Islet precursor cell (in vitro differentiated cells): ENCODE data around the gene MS4A6A.
"Not testable (repeated sequence)": the region's sequence is repeated elsewhere in the genome, so short reads cannot be mapped to it uniquely, and the experiment has no call there.

Experiments
- DNase-seq: peaks from one replicate; pipeline ENCODE4 v3.0.0-alpha.2; 2018

Gene MS4A6A

DNA sequence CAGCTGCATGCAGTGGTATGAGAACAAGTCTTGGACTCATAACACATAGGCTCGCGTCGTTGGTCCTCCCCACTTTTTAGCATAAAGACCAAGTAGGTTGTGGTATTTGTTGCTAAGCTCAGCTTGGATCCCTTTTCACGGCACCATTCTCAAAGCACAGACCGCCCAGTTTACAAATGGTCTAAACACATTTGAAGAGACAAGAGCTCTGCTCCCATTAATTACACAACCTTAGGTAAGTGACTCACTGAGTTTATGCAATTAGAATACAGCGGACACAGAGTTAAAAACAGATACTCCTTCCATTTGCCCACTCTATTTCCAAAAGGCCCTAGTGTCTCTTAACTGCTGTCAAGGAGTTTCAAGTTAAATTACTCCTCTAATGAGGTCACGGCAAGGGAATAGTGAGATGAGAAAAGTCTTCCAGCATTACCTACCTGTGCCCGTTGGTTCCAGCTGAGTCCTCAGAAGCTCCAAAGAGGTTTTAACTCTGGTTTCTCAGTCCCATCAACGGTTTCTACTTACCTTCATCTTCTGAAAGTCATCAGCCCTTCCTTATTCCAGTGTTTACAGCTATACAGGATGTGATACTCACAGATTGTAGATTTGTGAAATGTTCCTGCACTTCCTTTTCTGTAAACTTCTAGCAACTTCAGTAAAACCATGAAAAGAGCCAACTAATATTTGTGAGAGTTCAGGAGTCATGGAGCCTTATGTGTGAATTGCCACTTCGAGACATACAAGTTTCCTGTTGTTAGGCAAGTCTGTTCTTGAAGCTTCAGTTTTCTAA, at the start of gene MS4A6A:
MS4A6A (minus strand) TSS at position 543 of the 790 bp plus-strand sequence. CDS start 1,356 bp downstream, outside the sequence.
- DNase-seq, result no peak

GRCh38 chr11:60230681-60231080, 47.8 kb upstream of the MS4A6A start:
- DNase-seq, result no peak

GRCh38 chr11:60222141-60222540, 39.3 kb upstream of the MS4A6A start:
- no peak for DNase-seq

DNA sequence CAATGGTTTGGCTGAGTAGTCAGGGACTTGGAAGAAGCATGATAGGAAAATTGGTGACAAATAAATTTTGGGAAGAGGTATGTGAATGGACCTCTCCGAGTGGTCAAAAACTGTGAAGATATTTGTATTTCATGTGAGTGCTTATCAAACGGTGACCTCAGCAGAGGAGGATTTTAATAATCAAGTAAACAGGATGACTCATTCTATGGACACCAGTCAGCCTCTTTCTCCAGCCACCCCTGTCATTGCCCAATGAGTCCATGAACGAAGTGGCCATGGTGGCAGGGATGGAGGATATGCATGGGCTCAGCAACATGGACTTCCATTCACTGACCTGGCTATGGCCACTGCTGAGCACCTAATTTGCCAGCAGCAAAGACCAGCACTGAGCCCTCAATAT, 38.8 kb upstream of the MS4A6A start:
- DNase-seq, result no peak

- DNase-seq, result no peak
These were observed 38.3 kb upstream of the MS4A6A start for GRCh38 chr11:60221181-60221580.

DNA sequence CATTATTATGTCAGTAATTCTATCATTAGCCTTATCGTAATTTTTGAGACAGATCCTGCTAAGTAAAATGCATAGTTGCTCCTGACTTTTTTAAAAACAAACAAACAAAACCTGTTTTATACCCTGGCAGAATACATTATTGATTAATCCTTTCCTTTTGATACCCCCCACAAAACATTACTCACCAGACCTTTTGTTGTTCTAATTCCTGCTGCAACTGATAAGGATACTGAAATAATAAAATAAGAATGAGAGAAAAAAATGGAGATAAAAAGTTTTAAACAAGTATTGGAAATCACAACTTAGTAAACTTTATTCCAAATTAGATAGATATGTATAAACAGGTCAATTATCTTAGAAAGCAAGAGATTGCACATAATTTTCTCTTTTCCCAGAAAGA, 31.5 kb upstream of the MS4A6A start:
- DNase-seq, result no peak

DNA sequence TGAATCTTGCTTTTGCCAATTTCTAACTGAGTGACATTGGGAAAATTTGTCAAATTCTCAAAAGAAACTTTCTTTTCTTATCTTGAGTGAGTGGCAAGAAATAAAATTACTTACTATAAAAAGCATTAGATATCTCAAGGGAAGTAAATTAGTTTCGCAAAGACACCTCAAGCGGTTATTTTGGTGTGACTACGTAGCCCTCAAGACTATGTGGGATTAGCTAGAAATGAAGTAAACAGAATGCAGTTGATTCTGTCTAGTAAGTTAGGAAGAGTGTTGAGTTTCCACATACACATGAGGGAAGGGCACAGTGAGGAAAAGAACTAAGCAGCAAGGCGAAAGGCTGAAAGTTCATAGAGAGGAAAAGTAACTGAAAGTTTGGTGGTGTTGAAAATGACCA, 28.3 kb upstream of the MS4A6A start:
- DNase-seq, result no peak

- no peak for DNase-seq
These were observed 27.1 kb upstream of the MS4A6A start for GRCh38 chr11:60209977-60210376.

DNA sequence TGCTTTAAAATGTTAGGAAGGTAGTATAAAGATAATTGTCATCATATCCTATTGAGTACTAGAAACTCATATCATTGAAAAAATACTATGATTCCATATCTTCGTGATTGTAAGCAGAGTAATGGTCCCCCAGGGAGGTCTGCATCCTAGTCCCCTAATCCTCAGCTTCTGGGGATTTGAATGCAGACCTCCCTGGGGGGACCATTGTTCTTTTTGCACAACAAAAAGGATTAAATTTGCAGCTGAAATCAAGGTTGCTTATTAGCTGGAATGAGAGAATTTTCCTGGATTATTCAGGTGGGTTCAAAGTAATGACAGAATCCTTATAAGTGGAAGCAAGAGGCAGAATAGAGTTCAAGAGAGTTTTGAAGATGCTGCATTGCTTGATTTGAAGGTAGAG, 26.1 kb upstream of the MS4A6A start:
- DNase-seq, result no peak

DNA sequence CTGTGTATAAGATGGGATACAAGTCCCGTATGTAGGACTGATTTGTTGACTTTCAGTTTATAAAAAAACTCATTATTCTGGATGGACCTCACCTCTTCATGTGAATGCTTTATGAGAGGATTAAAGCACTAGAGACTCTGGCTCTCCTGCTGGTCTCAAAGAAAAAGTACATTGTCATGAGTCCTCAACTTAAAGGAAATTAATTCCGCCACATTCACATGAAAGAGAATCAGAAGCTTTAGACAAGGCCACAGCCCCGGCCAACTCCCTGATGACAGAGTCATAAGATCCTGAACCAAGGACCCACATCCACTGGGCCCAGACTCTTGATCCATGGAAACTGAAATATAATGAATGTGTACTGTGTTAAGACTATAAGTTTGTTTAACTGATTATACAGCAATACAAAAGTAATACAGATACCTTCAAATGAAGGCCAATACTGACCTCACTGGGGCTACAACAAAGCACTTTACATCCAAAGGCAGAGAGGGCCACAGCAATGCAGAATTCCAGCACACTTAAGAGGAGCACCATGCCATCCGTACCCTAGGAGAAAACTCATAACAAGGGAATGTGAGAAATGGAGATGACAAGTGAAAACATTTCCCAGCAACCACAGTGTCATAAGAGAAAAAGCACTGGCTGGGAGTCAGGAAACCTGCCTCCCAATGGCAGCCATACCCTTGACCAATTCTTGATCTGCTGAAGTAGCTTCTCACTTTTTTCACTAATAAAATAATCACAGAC, 25.4 kb upstream of the MS4A6A start:
- no peak for DNase-seq

DNA sequence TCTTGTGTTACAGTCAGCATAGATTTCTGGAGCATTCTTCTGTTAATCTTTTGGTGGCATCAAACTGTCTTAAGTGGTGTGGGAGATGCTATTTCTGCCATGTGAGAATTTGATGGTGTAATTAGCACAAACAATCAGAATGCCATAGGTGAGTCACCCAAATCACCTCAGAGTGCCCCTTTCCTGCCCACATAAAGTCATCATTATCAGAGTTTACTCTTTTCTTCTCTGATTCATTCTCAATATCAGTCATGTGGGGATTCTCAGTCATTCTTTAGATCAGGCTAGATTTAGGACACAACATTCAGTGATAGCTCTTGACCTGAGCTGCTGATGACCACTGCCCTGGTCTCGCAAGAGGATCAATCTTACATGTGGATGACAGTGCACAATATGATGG, 23.7 kb upstream of the MS4A6A start:
- no peak for DNase-seq

- no peak for DNase-seq
These were observed 22.0 kb upstream of the MS4A6A start for GRCh38 chr11:60204922-60205321.

DNA sequence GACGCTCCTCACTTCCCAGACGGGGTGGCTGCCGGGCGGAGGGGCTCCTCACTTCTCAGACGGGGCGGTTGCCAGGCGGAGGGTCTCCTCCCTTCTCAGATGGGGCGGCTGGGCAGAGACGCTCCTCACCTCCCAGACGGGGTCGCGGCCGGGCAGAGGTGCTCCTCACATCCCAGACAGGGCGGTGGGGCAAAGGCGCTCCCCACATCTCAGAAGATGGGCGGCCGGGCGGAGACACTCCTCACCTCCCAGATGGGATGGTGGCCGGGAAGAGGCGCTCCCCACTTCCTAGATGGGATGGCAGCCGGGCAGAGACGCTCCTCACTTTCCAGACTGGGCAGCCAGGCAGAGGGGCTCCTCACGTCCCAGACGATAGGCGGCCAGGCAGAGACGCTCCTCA, 18.5 kb upstream of the MS4A6A start:
- DNase-seq, result not testable (repeated sequence)

- no peak for DNase-seq
These were observed 14.6 kb upstream of the MS4A6A start for GRCh38 chr11:60197442-60197841.

DNA sequence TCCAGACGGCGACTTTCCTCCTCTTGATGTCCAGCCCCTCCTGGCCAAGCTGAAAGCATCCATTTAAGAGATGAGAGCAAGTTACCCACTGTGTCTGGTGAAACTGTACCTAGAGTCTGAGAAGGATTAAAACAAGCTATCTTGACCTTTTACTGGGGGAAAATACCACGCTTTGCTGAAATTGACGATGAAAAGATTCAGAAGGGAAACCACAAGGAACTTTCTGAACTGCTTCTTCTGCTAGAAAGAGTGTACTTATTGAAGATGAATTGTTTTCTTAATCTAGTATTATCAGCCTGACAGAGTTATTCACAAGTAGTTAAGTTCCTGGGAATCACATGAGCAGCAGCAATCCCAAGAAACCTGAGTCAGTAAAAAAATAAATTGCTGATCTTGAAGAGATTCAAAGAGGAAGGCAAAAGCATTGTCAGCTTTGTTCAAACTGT, 13.1 kb upstream of the MS4A6A start:
- DNase-seq, result no peak

DNA sequence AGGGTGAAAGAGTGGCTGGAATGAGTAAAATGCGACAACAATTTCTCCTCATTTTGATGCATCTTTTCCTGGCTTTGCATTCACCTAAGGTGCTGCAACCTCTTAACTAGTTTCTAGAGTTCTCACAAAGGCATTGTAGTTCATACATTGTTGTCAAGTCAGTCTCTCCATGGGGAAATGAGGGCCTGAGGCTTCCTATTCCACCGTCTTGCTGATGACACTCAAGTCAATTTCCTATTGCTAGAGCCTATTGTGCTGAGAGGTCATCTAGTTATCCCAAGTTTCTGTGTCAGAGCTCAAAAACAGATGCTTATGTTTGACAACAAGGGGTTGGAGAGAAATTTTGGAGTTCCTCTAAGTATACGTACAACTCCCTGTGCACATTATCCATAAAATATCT, 11.6 kb upstream of the MS4A6A start:
- DNase-seq, result no peak

GRCh38 chr11:60193687-60194433, 11.0 kb upstream of the MS4A6A start:
- peak; percentile 88 for DNase-seq

GRCh38 chr11:60192564-60192963, 9.7 kb upstream of the MS4A6A start:
- not testable (repeated sequence) for DNase-seq

DNA sequence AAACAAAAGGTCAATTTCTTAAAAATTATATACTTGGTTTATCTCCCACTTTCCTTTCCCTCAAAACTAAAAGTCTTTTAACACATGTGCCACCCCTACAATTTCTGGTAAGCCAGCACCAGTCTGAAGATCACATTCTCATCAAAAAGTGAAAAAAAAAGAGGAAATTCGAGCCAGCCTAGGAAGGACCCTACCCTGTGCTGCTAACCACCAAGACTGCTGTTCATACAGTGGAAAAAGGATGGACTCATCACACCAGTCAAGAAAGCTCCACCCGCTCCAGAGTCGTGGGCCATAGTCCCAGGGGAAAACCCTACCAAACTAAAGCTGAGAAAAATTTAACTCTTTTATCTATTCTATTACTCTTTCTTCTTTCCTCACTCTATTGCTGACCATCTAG, 5.6 kb upstream of the MS4A6A start:
- DNase-seq, result not testable (repeated sequence)

GRCh38 chr11:60186128-60186527, 3.2 kb upstream of the MS4A6A start:
- not testable (repeated sequence) for DNase-seq

GRCh38 chr11:60185512-60185827, 2.6 kb upstream of the MS4A6A start:
- not testable (repeated sequence) for DNase-seq

DNA sequence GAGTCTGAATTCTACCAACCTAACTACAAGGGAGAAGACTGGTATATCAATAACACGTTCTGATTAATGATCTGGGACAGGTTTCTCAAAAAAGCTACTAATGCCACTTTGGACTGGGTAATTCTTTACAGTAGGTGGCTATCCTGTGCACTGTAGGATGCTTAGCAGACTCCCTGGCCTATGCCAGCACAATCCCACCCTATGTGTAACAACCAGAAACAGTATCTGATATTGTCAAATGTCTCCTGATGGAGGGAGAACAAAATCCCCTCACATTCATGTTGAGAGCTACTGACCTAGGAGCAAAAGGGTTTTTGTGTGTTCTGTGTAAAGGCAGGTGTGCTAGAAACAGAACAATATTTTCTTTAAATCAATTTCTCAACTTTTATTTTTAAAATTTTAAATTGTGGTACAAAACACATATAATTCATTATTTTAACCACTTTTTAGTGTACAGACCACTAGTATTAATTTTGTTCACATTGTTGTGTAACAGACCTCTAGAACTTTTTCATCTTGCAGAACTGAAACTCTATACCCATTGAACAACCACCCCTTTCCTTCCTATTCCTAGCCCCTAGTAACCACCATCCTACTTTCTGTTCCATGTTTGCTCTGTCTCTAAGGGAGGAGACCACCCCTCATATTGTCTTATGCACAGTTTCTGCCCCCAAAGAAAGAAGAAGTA, 2.1 kb upstream of the MS4A6A start:
- DNase-seq, result no peak

GRCh38 chr11:60183591-60184205, 815 bp upstream of the MS4A6A start:
- DNase-seq, result no peak
